Gastrocnemius medialis (tissue), 4 donors: ENCODE measurements around the gene SPATA13. TPM values are rescaled to one million over a fixed set of nuclear protein-coding genes. Genes with fewer than 3 reads are reported as not detected.

Experiments
- ATAC-seq, 2 donors: fragments of 150-250 bp; one replicate each; pipeline ENCODE4 v1.9.1; 2016
- DNase-seq, 2 donors: peaks; one replicate each; pipeline ENCODE4 v3.0.0-alpha.2; 2019
- H3K27ac ChIP-seq, 4 donors: fragments of 200-600 bp; sonication (generic); 1 replicate in 1 of 4; 2 replicates in 3 of 4; pipeline ENCODE4 v1.5.1; 2016 to 2018; ENCODE audit warnings: mild to moderate bottlenecking in 2 of 4, moderate library complexity in 1 of 4
- H3K27me3 ChIP-seq, 3 donors: fragments of 200-600 bp; sonication (generic) in 2 of 3; 1 replicate in 1 of 3; 2 replicates in 2 of 3; pipeline versions ENCODE4 v1.5.1 to v1.6.0; 2016 to 2019; ENCODE audit warnings: mild to moderate bottlenecking in 1 of 3, moderate library complexity in 1 of 3
- H3K36me3 ChIP-seq, 2 donors: fragments of 200-600 bp; sonication (generic) in 1 of 2; one replicate each; pipeline ENCODE4 v1.5.1; 2017 to 2018
- H3K4me1 ChIP-seq, 2 donors: fragments of 200-600 bp; sonication (generic) in 1 of 2; one replicate each; pipeline ENCODE4 v1.5.1; 2016 to 2017; ENCODE audit warnings: mild to moderate bottlenecking in 2 of 2
- H3K4me3 ChIP-seq, 4 donors: fragments of 200-600 bp; sonication (generic) in 3 of 4; 1 replicate in 1 of 4; 2 replicates in 3 of 4; pipeline ENCODE4 v1.5.1; 2016 to 2019; ENCODE audit warnings: mild to moderate bottlenecking in 2 of 4
- H3K9me3 ChIP-seq, 3 donors: fragments of 200-600 bp; sonication (generic) in 2 of 3; 1 replicate in 1 of 3; 2 replicates in 2 of 3; pipeline ENCODE4 v1.5.1; 2016 to 2019
- POLR2A ChIP-seq, 2 donors: fragments of 450-650 bp; IDR thresholded peaks; one replicate each; pipeline ENCODE4 v1.6.1; 2017; ENCODE audit warnings: antibody characterized with exemption in 2 of 2, mild to moderate bottlenecking in 2 of 2, moderate library complexity in 2 of 2
- in situ Hi-C, 4 donors: fragments of 200-750 bp; cut with MboI; loops; one replicate each; pipeline versions ENCODE4 v1.15.0 to v1.8.0; 2017; ENCODE audit warnings: low sequenced_read_pairs in 4 of 4
- intact Hi-C: fragments of 100-400 bp; cut with DNase I; formaldehyde crosslinking; loops from one replicate; pipeline ENCODE4 v1.15.1; 2023; ENCODE audit warnings: low total_unique reads
- total RNA-seq, 4 donors: library from RNA; depleted of rRNA; stranded (reverse); fragments of >200 nt; gene quantifications; one replicate each; pipeline versions ENCODE4 v1.1.0 to v1.2.3, GENCODE V29; 2016
- TF ChIP-seq, protein P1 (sequence below), 5 experiments: fragments of 450-650 bp in 3 of 5; fragments of 200-600 bp in 2 of 5; sonication (generic) in 2 of 5; IDR thresholded peaks in 4 of 5; conservative IDR thresholded peaks in 1 of 5; 1 replicate in 4 of 5; 2 replicates in 1 of 5; pipeline ENCODE4 v1.5.1; 2016 to 2019; ENCODE audit warnings: antibody characterized with exemption in 5 of 5, mild to moderate bottlenecking in 3 of 5, moderate library complexity in 3 of 5

The SPATA13 gene
- total RNA-seq, 4 donors from 2014 or later = 3.2 to 17.0 (median 5.8) TPM

DNA sequence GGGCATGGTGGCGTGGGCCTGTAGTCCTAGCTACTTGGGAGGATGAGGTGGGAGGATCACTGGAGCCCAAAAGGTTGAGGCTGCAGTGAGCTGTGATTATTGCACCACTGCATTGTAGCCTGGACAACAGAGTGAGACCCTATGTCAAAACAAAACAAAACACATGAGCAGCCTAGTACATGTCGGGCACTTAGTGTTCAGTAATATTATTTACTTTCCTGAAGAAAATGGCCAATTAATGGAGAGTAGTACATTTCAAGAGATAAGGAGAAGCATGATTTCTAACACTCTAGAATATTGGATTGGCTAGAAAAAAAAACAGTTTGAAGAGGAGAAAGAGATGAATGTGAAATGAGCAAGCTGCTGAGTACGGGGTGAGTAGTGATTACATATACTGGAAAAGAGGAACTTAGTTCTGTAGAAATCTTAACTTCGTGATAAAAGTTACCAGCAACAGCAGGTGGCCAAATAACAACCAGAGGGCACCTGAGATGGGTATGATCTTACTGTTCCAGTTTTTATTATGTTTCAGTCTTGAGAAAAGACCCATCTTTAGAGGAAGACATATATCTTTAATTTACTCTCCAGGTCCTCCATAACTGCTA lies 36.2 kb downstream of the SPATA13 start:
- Histone ChIP-seq H3K4me1 (no peaks in the 10 kb centered on the region), H3K9me3 (no peaks in the 10 kb centered on the region), H3K4me3 (no peak overlapping the region), H3K27ac (no peak overlapping the region), H3K27me3 (no peaks in the 10 kb centered on the region), H3K36me3 (no peaks in the 10 kb centered on the region)
- ATAC-seq (no peak), DNase-seq (no peak)
- in situ Hi-C loops (loop anchor here in 1 of 4 donors (25.0 kb wide), 1 partner anchor 109 kb away; no protein-coding TSS in a partner anchor), intact Hi-C loops (no loop called here)
- no peak for TF ChIP-seq POLR2A (IDR thresholded peaks at IDR 0.05)
- TF ChIP-seq, protein P1, sequence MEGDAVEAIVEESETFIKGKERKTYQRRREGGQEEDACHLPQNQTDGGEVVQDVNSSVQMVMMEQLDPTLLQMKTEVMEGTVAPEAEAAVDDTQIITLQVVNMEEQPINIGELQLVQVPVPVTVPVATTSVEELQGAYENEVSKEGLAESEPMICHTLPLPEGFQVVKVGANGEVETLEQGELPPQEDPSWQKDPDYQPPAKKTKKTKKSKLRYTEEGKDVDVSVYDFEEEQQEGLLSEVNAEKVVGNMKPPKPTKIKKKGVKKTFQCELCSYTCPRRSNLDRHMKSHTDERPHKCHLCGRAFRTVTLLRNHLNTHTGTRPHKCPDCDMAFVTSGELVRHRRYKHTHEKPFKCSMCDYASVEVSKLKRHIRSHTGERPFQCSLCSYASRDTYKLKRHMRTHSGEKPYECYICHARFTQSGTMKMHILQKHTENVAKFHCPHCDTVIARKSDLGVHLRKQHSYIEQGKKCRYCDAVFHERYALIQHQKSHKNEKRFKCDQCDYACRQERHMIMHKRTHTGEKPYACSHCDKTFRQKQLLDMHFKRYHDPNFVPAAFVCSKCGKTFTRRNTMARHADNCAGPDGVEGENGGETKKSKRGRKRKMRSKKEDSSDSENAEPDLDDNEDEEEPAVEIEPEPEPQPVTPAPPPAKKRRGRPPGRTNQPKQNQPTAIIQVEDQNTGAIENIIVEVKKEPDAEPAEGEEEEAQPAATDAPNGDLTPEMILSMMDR (IDR thresholded peaks at IDR 0.05 in 4 of 5, conservative IDR thresholded peaks at IDR 0.05 in 1 of 5) = no peak

DNA sequence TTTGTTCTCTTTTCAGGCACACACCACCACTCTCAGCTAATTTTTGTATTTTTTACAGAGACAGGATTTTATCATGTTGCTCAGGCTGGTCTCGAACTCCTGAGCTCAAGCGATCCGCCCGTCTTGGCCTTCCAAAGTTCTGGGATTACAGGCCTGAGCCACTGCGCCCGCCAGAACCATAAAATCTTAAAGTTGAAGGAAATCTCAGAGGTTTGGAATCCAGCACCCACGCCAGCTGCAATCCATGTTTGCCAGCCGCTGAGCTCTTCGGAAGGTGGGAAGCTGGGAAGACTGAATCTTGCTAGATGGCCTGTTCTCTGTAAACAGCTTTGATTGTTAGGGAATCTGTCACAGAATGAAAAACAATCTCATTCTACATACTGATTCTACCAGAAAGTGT lies 38.5 kb downstream of the SPATA13 start:
- DNase-seq (no peak), ATAC-seq (peak in 1 of 2 donors; percentile 53)
- in situ Hi-C loops (loop anchor here in 1 of 4 donors (25.0 kb wide), 1 partner anchor 112 kb away; no protein-coding TSS in a partner anchor), intact Hi-C loops (no loop called here)
- no peaks in the 10 kb centered on the region for H3K27me3 ChIP-seq
- no peaks in the 10 kb centered on the region for H3K9me3 ChIP-seq
- H3K4me3 ChIP-seq = no peak overlapping the region
- H3K4me1 ChIP-seq = no peaks in the 10 kb centered on the region
- no peak for TF ChIP-seq POLR2A (IDR thresholded peaks at IDR 0.05)
- TF ChIP-seq, protein P1 (IDR thresholded peaks at IDR 0.05 in 4 of 5, conservative IDR thresholded peaks at IDR 0.05 in 1 of 5) = no peak
- H3K27ac ChIP-seq = no peak overlapping the region
- H3K36me3 ChIP-seq = no peaks in the 10 kb centered on the region

DNA sequence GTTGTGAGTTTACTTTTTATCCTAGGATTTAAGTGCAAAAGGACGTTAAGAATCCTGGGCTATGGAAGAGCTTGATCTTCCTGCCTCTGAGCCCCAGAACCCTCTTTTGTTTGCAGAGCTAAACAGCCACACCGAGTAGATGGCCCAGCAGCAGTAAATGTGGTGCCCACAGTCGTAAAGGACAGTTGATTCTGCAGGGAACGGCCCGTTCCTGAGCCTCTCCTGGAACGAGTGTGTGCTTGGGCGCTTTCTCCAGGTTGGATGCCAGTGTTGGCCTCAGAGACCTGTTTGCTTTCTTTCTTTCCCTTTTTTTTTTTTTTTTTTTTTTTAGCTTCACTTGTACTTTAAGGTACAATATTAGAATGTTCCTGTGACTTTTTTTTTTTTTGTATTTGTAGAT lies 41.7 kb downstream of the SPATA13 start:
- Histone ChIP-seq H3K36me3 (no peaks in the 10 kb centered on the region), H3K27me3 (no peaks in the 10 kb centered on the region), H3K4me1 (no peaks in the 10 kb centered on the region), H3K4me3 (no peak overlapping the region), H3K27ac (no peak overlapping the region), H3K9me3 (no peaks in the 10 kb centered on the region)
- no peak for ATAC-seq
- no peak for DNase-seq
- in situ Hi-C loops = loop anchor here in 2 of 4 donors (25.0 kb wide), 1 partner anchor 290 kb away; no protein-coding TSS in a partner anchor
- intact Hi-C loops = no loop called here
- TF ChIP-seq, protein P1 (IDR thresholded peaks at IDR 0.05 in 4 of 5, conservative IDR thresholded peaks at IDR 0.05 in 1 of 5) = no peak
- no peak for TF ChIP-seq POLR2A (IDR thresholded peaks at IDR 0.05)

DNA sequence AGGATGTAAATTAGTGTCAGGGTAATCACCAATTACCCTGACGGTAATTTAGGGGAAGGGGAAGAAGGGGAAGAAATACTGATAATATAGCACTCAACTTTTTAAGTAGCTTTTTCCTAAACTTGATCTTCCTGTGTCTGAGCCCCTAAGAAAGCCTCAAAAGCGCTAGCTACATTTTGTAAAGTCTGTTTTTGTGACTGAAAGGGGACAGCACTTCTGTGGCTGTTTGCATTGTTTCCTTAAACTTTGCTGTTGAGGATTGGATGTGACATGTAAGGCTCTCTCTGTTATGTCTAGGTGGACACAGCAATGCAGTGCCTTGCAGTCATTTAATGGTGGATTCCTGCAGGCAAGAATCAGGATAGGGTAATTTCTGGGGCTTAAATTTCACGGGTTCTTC lies 42.8 kb downstream of the SPATA13 start:
- DNase-seq (no peak), ATAC-seq (no peak)
- H3K4me1 ChIP-seq = no peaks in the 10 kb centered on the region
- H3K36me3 ChIP-seq = no peaks in the 10 kb centered on the region
- intact Hi-C loops (no loop called here), in situ Hi-C loops (loop anchor here in 2 of 4 donors (25.0 kb wide), 1 partner anchor 291 kb away; no protein-coding TSS in a partner anchor)
- H3K9me3 ChIP-seq = no peaks in the 10 kb centered on the region
- no peak overlapping the region for H3K27ac ChIP-seq
- no peak overlapping the region for H3K4me3 ChIP-seq
- TF ChIP-seq POLR2A (IDR thresholded peaks at IDR 0.05) = no peak
- TF ChIP-seq, protein P1 (IDR thresholded peaks at IDR 0.05 in 4 of 5, conservative IDR thresholded peaks at IDR 0.05 in 1 of 5) = no peak
- no peaks in the 10 kb centered on the region for H3K27me3 ChIP-seq
